ENCODE results near the gene TTC9B.

TTC9B gene

GRCh38 chr19:40247735-40248262, 29.6 kb upstream of the TTC9B start:
- no peak for DNase-seq (ENCODE audit: low spot score)

- DNase-seq (ENCODE audit: low spot score) = no peak
Measured at GRCh38 chr19:40247178-40247577, 29.0 kb upstream of the TTC9B start.

- no peak for DNase-seq (ENCODE audit: low spot score)
Measured at GRCh38 chr19:40246292-40247073, 28.3 kb upstream of the TTC9B start.

- no peak for DNase-seq (ENCODE audit: low spot score)
Measured at GRCh38 chr19:40245506-40246128, 27.4 kb upstream of the TTC9B start.

- no peak for DNase-seq (ENCODE audit: low spot score)
Measured at GRCh38 chr19:40244579-40245317, 26.6 kb upstream of the TTC9B start.

GRCh38 chr19:40243181-40243580, 25.0 kb upstream of the TTC9B start:
- DNase-seq (ENCODE audit: low spot score) = no peak

GRCh38 chr19:40242480-40242879, 24.3 kb upstream of the TTC9B start:
- DNase-seq (ENCODE audit: low spot score) = no peak

- no peak for DNase-seq (ENCODE audit: low spot score)
Measured at GRCh38 chr19:40241809-40242384, 23.7 kb upstream of the TTC9B start.

- no peak for DNase-seq (ENCODE audit: low spot score)
Measured at GRCh38 chr19:40241125-40241808, 23.1 kb upstream of the TTC9B start.

GRCh38 chr19:40240332-40240731, 22.1 kb upstream of the TTC9B start:
- no peak for DNase-seq (ENCODE audit: low spot score)

GRCh38 chr19:40239415-40240226, 21.4 kb upstream of the TTC9B start:
- DNase-seq (ENCODE audit: low spot score) = no peak

- DNase-seq (ENCODE audit: low spot score) = no peak
Measured at GRCh38 chr19:40238775-40239174, 20.6 kb upstream of the TTC9B start.

GRCh38 chr19:40237791-40238190, 19.6 kb upstream of the TTC9B start:
- no peak for DNase-seq (ENCODE audit: low spot score)

GRCh38 chr19:40236366-40236765, 18.2 kb upstream of the TTC9B start:
- DNase-seq (ENCODE audit: low spot score) = no peak

- DNase-seq (ENCODE audit: low spot score) = no peak
Measured at GRCh38 chr19:40236026-40236355, 17.8 kb upstream of the TTC9B start.

GRCh38 chr19:40235238-40236025, 17.2 kb upstream of the TTC9B start:
- no peak for DNase-seq (ENCODE audit: low spot score)

- no peak for DNase-seq (ENCODE audit: low spot score)
Measured at GRCh38 chr19:40234429-40235237, 16.4 kb upstream of the TTC9B start.

- DNase-seq (ENCODE audit: low spot score) = no peak
Measured at GRCh38 chr19:40233811-40234389, 15.7 kb upstream of the TTC9B start.

Data from SW480 (cell line).